Panc1 (cell line): Measurements from ENCODE around the gene SMCHD1. TPM values are rescaled to one million over a fixed set of nuclear protein-coding genes. Genes with fewer than 3 reads are reported as not detected.

Experiments used
- ATAC-seq: fragments of 200-7000 bp; cut with Tn5 transposase; 2 replicates; pipeline ENCODE4 v1.9.1; 2020; ENCODE audit warnings: mild to moderate bottlenecking, moderate library complexity
- BruUV-seq: library from RNA; stranded (reverse); fragments of 400-500 nt; replicated peaks from 2 replicates; lab custom pipeline; 2021; lab: Mats Ljungman, UMichigan
- CTCF ChIA-PET: fragments of 300-600 bp; sonication (Branson Sonifier 250); formaldehyde crosslinking; loops from one replicate; lab custom pipeline; 2022; ENCODE audit warnings: antibody characterized with exemption; lab: Charles Lee
- POLR2A ChIA-PET: fragments of 300-600 bp; sonication (Branson Sonifier 250); formaldehyde crosslinking; loops from one replicate; lab custom pipeline; 2022; ENCODE audit warnings: antibody characterized with exemption; lab: Charles Lee
- DNase-seq: peaks from one replicate; pipeline ENCODE4 v3.0.0-alpha.2; 2010; ENCODE audit warnings: low read depth, low spot score
- H3K27ac ChIP-seq: 2 replicates; pipeline ENCODE4 v1.5.1; 2011; ENCODE audit warnings: mild to moderate bottlenecking, low read length, inconsistent platforms
- H3K27me3 ChIP-seq: fragments of 200-500 bp; sonication (Bioruptor generic); 2 replicates; pipeline ENCODE4 v1.6.0; 2014; ENCODE audit warnings: low read length, inconsistent platforms; ENCODE audit not compliant: control insufficient read depth, insufficient read depth
- H3K36me3 ChIP-seq: fragments of 200-500 bp; sonication (Bioruptor generic); 2 replicates; pipeline ENCODE4 v1.5.1; 2014; ENCODE audit warnings: inconsistent platforms, mild to moderate bottlenecking, low read length, moderate library complexity; ENCODE audit not compliant: control insufficient read depth, insufficient read depth
- H3K4me1 ChIP-seq: 2 replicates; pipeline ENCODE4 v1.5.1; 2011; ENCODE audit warnings: inconsistent platforms, mild to moderate bottlenecking, low read length, moderate library complexity; ENCODE audit not compliant: control insufficient read depth, insufficient read depth
- H3K4me3 ChIP-seq, 2 experiments: 2 replicates each; pipeline ENCODE4 v1.5.1; 2011 to 2012; ENCODE audit warnings: low read depth in 2 of 2, low read length in 2 of 2, mild to moderate bottlenecking in 2 of 2, inconsistent platforms in 1 of 2, moderate library complexity in 1 of 2
- H3K9me3 ChIP-seq: fragments of 200-500 bp; sonication (Bioruptor generic); 2 replicates; pipeline ENCODE4 v1.5.1; 2014; ENCODE audit warnings: low read depth, mild to moderate bottlenecking, inconsistent platforms, low read length, moderate library complexity; ENCODE audit not compliant: control insufficient read depth, insufficient read depth
- CTCF ChIP-seq: fragments of 450-650 bp; IDR thresholded peaks from 2 replicates; pipeline ENCODE4 v1.5.1; 2017; ENCODE audit warnings: mild to moderate bottlenecking
- POLR2AphosphoS5 ChIP-seq: IDR thresholded peaks from 2 replicates; pipeline ENCODE4 v1.6.1; 2012; ENCODE audit warnings: mild to moderate bottlenecking, low read depth, low read length, moderate library complexity
- REST ChIP-seq, 2 experiments: IDR thresholded peaks; 2 replicates each; pipeline ENCODE4 v1.6.1; 2011 to 2012; ENCODE audit warnings: low read depth in 2 of 2, control low read depth in 1 of 2, low read length in 1 of 2, mild to moderate bottlenecking in 1 of 2, moderate library complexity in 1 of 2; ENCODE audit not compliant: insufficient read depth in 1 of 2
- SIN3A ChIP-seq: IDR thresholded peaks from 2 replicates; pipeline ENCODE4 v1.6.1; 2012; ENCODE audit warnings: low read depth, mild to moderate bottlenecking, low read length, moderate library complexity, borderline replicate concordance; ENCODE audit not compliant: insufficient read depth
- TCF7L2 ChIP-seq: IDR thresholded peaks from 2 replicates; pipeline ENCODE4 v1.6.1; 2011; ENCODE audit warnings: mild to moderate bottlenecking, low read depth, low read length, inconsistent platforms
- in situ Hi-C: cut with HindIII; loops from 2 replicates; pipeline ENCODE4 v1.10.0; 2016; ENCODE audit warnings: low sequenced_read_pairs, low pct_unique_long_range_greater_than_20kb
- intact Hi-C: fragments of 100-400 bp; cut with micrococcal nuclease; formaldehyde crosslinking; loops from one replicate; pipeline ENCODE4 v1.10.0; 2022; ENCODE audit not compliant: unreplicated experiment
- total RNA-seq: library from RNA; stranded (reverse); gene quantifications from one replicate; pipeline ENCODE4 v1.2.1, GENCODE V29; 2021; ENCODE audit not compliant: unreplicated experiment

SMCHD1 gene
- total RNA-seq, 1 experiment from 2014 or later: 40.9 TPM

- CTCF ChIA-PET: no interaction called here
- no peak for DNase-seq
- BruUV-seq: no TSS peak
Observed at GRCh38 chr18:2822213-2822921, 166.8 kb downstream of the SMCHD1 start.

GRCh38 chr18:2823202-2823601 is 167.7 kb downstream of the SMCHD1 start:
- no peak for TF ChIP-seq POLR2AphosphoS5
- no peak for TF ChIP-seq CTCF
- no peak for TF ChIP-seq TCF7L2
- TF ChIP-seq REST (IDR thresholded peaks at IDR 0.05; ENCODE audit: insufficient read depth in 1 of 2, low read depth in 2 of 2, low read length in 1 of 2): no peak
- no peak for TF ChIP-seq SIN3A
- no TSS peak for BruUV-seq

More at GRCh38 chr18:2822213-2822921, 166.8 kb downstream of the SMCHD1 start:
- Histone ChIP-seq H3K36me3 (no peaks in the 10 kb centered on the region), H3K4me3 (no peak overlapping the region), H3K27ac (no peak overlapping the region), H3K9me3 (no peaks in the 10 kb centered on the region), H3K27me3 (no peaks in the 10 kb centered on the region), H3K4me1 (no peaks in the 10 kb centered on the region)
- no peak for ATAC-seq
- no peak for TF ChIP-seq POLR2AphosphoS5
- TF ChIP-seq CTCF: no peak
- no peak for TF ChIP-seq TCF7L2
- TF ChIP-seq SIN3A: no peak
- no peak for TF ChIP-seq REST (IDR thresholded peaks at IDR 0.05; ENCODE audit: insufficient read depth in 1 of 2, low read depth in 2 of 2, low read length in 1 of 2)
- in situ Hi-C loops: no loop called here
- POLR2A ChIA-PET: interaction anchor here (0.6 to 0.7 kb wide), 2 partner anchors 32 to 477 kb away, joined by 3 to 4 read pairs; no protein-coding TSS in a partner anchor
- intact Hi-C loops: no loop called here

More at GRCh38 chr18:2823202-2823601, 167.7 kb downstream of the SMCHD1 start:
- CTCF ChIA-PET: no interaction called here
- H3K36me3 ChIP-seq: no peaks in the 10 kb centered on the region
- H3K27me3 ChIP-seq: no peaks in the 10 kb centered on the region
- ATAC-seq: no peak
- no peak overlapping the region for H3K27ac ChIP-seq
- DNase-seq: no peak
- no peaks in the 10 kb centered on the region for H3K4me1 ChIP-seq
- intact Hi-C loops (no loop called here), in situ Hi-C loops (no loop called here)
- H3K9me3 ChIP-seq: no peaks in the 10 kb centered on the region
- H3K4me3 ChIP-seq: no peak overlapping the region
- POLR2A ChIA-PET: no interaction called here
